HG03457 (cell line): ENCODE results near the gene RAP1A.
"Not testable (repeated sequence)": the region's sequence is repeated elsewhere in the genome, so short reads cannot be mapped to it uniquely, and the experiment has no call there.

ENCODE experiments used
- ATAC-seq: cut with Tn5 transposase; IDR thresholded peaks from one replicate; pipeline ENCODE4 v1.9.1; 2021; ENCODE audit warnings: moderate number of reproducible peaks; ENCODE audit not compliant: unreplicated experiment

RAP1A gene

GRCh38 chr1:111735321-111735720 lies 115.7 kb downstream of the RAP1A start:
- no peak for ATAC-seq

- no peak for ATAC-seq
Observed at GRCh38 chr1:111735858-111736544, 116.4 kb downstream of the RAP1A start.

- no peak for ATAC-seq
Observed at GRCh38 chr1:111736548-111737215, 117.1 kb downstream of the RAP1A start.

GRCh38 chr1:111737216-111738132 lies 117.9 kb downstream of the RAP1A start:
- no peak for ATAC-seq

GRCh38 chr1:111738133-111738435 lies 118.5 kb downstream of the RAP1A start:
- ATAC-seq: no peak

GRCh38 chr1:111738436-111739193 lies 119.0 kb downstream of the RAP1A start:
- ATAC-seq: peak; percentile 38

GRCh38 chr1:111739194-111739924 lies 119.8 kb downstream of the RAP1A start, which contains the start of gene INKA2:
Gene INKA2 (minus strand): TSS chr1:111739395. CDS start chr1:111739242, 153 bp downstream.
- peak; percentile 77 for ATAC-seq

GRCh38 chr1:111739925-111740765 lies 120.6 kb downstream of the RAP1A start:
- no peak for ATAC-seq

- not testable (repeated sequence) for ATAC-seq
Observed at GRCh38 chr1:111742292-111742691, 122.7 kb downstream of the RAP1A start.

- ATAC-seq: no peak
Observed at GRCh38 chr1:111742938-111743549, 123.5 kb downstream of the RAP1A start.

GRCh38 chr1:111743679-111744101 lies 124.1 kb downstream of the RAP1A start:
- no peak for ATAC-seq

- ATAC-seq: no peak
Observed at GRCh38 chr1:111745675-111746613, 126.4 kb downstream of the RAP1A start.

GRCh38 chr1:111746614-111746999 lies 127.0 kb downstream of the RAP1A start:
- no peak for ATAC-seq

- ATAC-seq: no peak
Observed at GRCh38 chr1:111747282-111747734, 127.7 kb downstream of the RAP1A start.

GRCh38 chr1:111747947-111748346 lies 128.4 kb downstream of the RAP1A start:
- ATAC-seq: no peak

- ATAC-seq: no peak
Observed at GRCh38 chr1:111749628-111750027, 130.0 kb downstream of the RAP1A start.

- no peak for ATAC-seq
Observed at GRCh38 chr1:111750856-111751255, 131.3 kb downstream of the RAP1A start.
